SU-DHL-6 (cell line): ENCODE measurements around the gene ARMH3.

Source experiments
- EZH2phosphoT487 ChIP-seq: fragments of 200-600 bp; sonication (generic), shearing (Covaris generic); conservative IDR thresholded peaks from 2 replicates; pipeline ENCODE4 v1.6.1; 2018; ENCODE audit warnings: mild to moderate bottlenecking, antibody characterized with exemption, low read length, moderate library complexity, mixed read lengths
- TF ChIP-seq, protein P1 (sequence below): fragments of 200-600 bp; sonication (generic); IDR thresholded peaks from one replicate; pipeline ENCODE4 v1.5.1; 2017; ENCODE audit warnings: antibody characterized with exemption, mild to moderate bottlenecking, low read length, moderate library complexity; ENCODE audit not compliant: insufficient read depth, poor library complexity, severe bottlenecking

DNA sequence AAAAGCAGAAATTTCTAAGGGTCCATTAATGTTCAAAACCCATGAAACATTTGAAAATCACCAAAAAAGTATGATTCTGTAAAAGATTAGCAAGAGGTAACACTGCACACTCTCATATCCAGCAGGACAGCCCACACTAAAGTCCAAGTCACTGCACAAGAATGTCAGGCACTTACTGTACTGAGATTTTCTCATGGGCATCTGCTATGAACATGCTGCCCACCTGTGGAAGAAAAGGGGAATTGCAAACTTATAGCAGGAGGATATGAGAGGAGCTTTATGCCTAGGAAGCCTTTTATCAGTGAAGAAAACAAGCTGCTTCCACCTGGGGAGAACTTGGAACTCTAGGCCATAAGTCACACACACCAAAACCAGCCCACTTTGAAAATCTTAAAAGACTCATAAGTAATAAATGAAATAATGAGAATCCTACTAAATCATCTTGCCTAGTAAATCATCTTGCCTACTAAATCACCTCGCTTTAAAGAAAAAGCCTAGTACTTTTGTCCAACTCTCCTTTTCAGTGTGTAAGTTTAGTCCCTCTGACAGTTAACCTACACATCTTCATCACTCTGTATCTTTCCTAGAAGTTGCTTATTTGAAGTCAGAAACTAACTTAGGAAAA is 46.1 kb downstream of the ARMH3 start:
- TF ChIP-seq, protein P1, sequence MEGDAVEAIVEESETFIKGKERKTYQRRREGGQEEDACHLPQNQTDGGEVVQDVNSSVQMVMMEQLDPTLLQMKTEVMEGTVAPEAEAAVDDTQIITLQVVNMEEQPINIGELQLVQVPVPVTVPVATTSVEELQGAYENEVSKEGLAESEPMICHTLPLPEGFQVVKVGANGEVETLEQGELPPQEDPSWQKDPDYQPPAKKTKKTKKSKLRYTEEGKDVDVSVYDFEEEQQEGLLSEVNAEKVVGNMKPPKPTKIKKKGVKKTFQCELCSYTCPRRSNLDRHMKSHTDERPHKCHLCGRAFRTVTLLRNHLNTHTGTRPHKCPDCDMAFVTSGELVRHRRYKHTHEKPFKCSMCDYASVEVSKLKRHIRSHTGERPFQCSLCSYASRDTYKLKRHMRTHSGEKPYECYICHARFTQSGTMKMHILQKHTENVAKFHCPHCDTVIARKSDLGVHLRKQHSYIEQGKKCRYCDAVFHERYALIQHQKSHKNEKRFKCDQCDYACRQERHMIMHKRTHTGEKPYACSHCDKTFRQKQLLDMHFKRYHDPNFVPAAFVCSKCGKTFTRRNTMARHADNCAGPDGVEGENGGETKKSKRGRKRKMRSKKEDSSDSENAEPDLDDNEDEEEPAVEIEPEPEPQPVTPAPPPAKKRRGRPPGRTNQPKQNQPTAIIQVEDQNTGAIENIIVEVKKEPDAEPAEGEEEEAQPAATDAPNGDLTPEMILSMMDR, result peak; percentile 48
- no peak for TF ChIP-seq EZH2phosphoT487
